HEK293 (cell line): ENCODE data around the gene ZNF764.

Source experiments
- FEZF1 ChIP-seq: fragments of 450-650 bp; formaldehyde crosslinking; IDR thresholded peaks from 2 replicates; pipeline ENCODE4 v1.5.1; 2016; ENCODE audit warnings: missing biosample characterization, missing genetic modification characterization
- GFI1B ChIP-seq: fragments of 450-650 bp; formaldehyde crosslinking; IDR thresholded peaks from 2 replicates; pipeline ENCODE4 v1.5.1; 2016; ENCODE audit warnings: missing biosample characterization, missing genetic modification characterization
- GLI2 ChIP-seq: fragments of 450-650 bp; formaldehyde crosslinking; IDR thresholded peaks from 2 replicates; pipeline ENCODE4; 2017; ENCODE audit warnings: missing biosample characterization, missing genetic modification characterization, low read depth, borderline replicate concordance
- HOXD13 ChIP-seq: sonication (generic); formaldehyde crosslinking; IDR thresholded peaks from 2 replicates; pipeline ENCODE4 v1.8.0; 2022; ENCODE audit warnings: missing genetic modification reagents, borderline replicate concordance
- KLF1 ChIP-seq: fragments of 450-650 bp; formaldehyde crosslinking; IDR thresholded peaks from 2 replicates; pipeline ENCODE4 v1.5.1; 2016; ENCODE audit warnings: missing biosample characterization, missing genetic modification characterization
- KLF8 ChIP-seq: fragments of 450-650 bp; formaldehyde crosslinking; IDR thresholded peaks from 2 replicates; pipeline ENCODE4 v1.5.1; 2016; ENCODE audit warnings: missing biosample characterization, missing genetic modification characterization
- SCRT1 ChIP-seq: fragments of 450-650 bp; formaldehyde crosslinking; IDR thresholded peaks from 2 replicates; pipeline ENCODE4 v1.5.1; 2016; ENCODE audit warnings: missing biosample characterization, missing genetic modification characterization, borderline replicate concordance
- SP3 ChIP-seq: fragments of 450-650 bp; formaldehyde crosslinking; IDR thresholded peaks from 2 replicates; pipeline ENCODE4 v1.5.1; 2016; ENCODE audit warnings: missing biosample characterization, missing genetic modification characterization
- WT1 ChIP-seq: fragments of 450-650 bp; formaldehyde crosslinking; IDR thresholded peaks from 2 replicates; pipeline ENCODE4 v1.5.1; 2016; ENCODE audit warnings: missing biosample characterization, missing genetic modification characterization
- ZBTB1 ChIP-seq: fragments of 450-650 bp; formaldehyde crosslinking; IDR thresholded peaks from 2 replicates; pipeline ENCODE4 v1.5.1; 2016; ENCODE audit warnings: missing biosample characterization, missing genetic modification characterization
- ZBTB20 ChIP-seq: fragments of 450-650 bp; formaldehyde crosslinking; IDR thresholded peaks from 2 replicates; pipeline ENCODE4 v1.5.1; 2016; ENCODE audit warnings: missing biosample characterization, missing genetic modification characterization
- ZBTB21 ChIP-seq: fragments of 450-650 bp; formaldehyde crosslinking; IDR thresholded peaks from 2 replicates; pipeline ENCODE4 v1.5.1; 2017; ENCODE audit warnings: missing biosample characterization, missing genetic modification characterization
- ZNF112 ChIP-seq: fragments of 450-650 bp; formaldehyde crosslinking; IDR thresholded peaks from 2 replicates; pipeline ENCODE4 v1.5.0; 2017; ENCODE audit warnings: missing biosample characterization, missing genetic modification characterization
- ZNF146 ChIP-seq: fragments of 450-650 bp; formaldehyde crosslinking; IDR thresholded peaks from 2 replicates; pipeline ENCODE4 v1.5.1; 2016; ENCODE audit warnings: missing biosample characterization, missing genetic modification characterization
- ZNF155 ChIP-seq: fragments of 450-650 bp; formaldehyde crosslinking; IDR thresholded peaks from 2 replicates; pipeline ENCODE4 v1.5.1; 2016; ENCODE audit warnings: missing biosample characterization, missing genetic modification characterization
- ZNF274 ChIP-seq, 2 experiments: fragments of 200-500 bp in 1 of 2; fragments of 450-650 bp in 1 of 2; sonication (Bioruptor generic) in 1 of 2; formaldehyde crosslinking in 1 of 2; IDR thresholded peaks; 2 replicates each; pipeline versions ENCODE4 v1.5.1 to v1.6.1; 2014 to 2016; ENCODE audit warnings: borderline replicate concordance in 1 of 2, inconsistent platforms in 1 of 2, low read length in 1 of 2, missing biosample characterization in 1 of 2, missing genetic modification characterization in 1 of 2
- ZNF292 ChIP-seq: fragments of 450-650 bp; formaldehyde crosslinking; IDR thresholded peaks from 2 replicates; pipeline ENCODE4 v1.5.1; 2016; ENCODE audit warnings: low read depth, missing biosample characterization, missing genetic modification characterization, borderline replicate concordance
- ZNF302 ChIP-seq: fragments of 450-650 bp; formaldehyde crosslinking; IDR thresholded peaks from 2 replicates; pipeline ENCODE4 v1.5.1; 2016; ENCODE audit warnings: missing biosample characterization, missing genetic modification characterization, low read depth
- ZNF473 ChIP-seq: fragments of 450-650 bp; formaldehyde crosslinking; IDR thresholded peaks from 2 replicates; pipeline ENCODE4 v1.5.1; 2017; ENCODE audit warnings: missing biosample characterization, missing genetic modification characterization
- ZNF510 ChIP-seq: fragments of 450-650 bp; formaldehyde crosslinking; IDR thresholded peaks from 2 replicates; pipeline ENCODE4 v1.5.1; 2018; ENCODE audit warnings: mild to moderate bottlenecking, missing genetic modification characterization, missing biosample characterization; ENCODE audit not compliant: insufficient replicate concordance
- ZNF514 ChIP-seq: fragments of 450-650 bp; formaldehyde crosslinking; IDR thresholded peaks from 2 replicates; pipeline ENCODE4 v1.5.1; 2016; ENCODE audit warnings: missing biosample characterization, missing genetic modification characterization
- ZNF571 ChIP-seq: fragments of 450-650 bp; formaldehyde crosslinking; IDR thresholded peaks from 2 replicates; pipeline ENCODE4 v1.5.0; 2017; ENCODE audit warnings: missing biosample characterization, missing genetic modification characterization
- ZNF596 ChIP-seq: fragments of 450-650 bp; IDR thresholded peaks from 2 replicates; pipeline ENCODE4 v1.5.0; 2018; ENCODE audit warnings: missing biosample characterization, mild to moderate bottlenecking, missing genetic modification characterization, moderate library complexity
- ZNF670 ChIP-seq: fragments of 450-650 bp; formaldehyde crosslinking; IDR thresholded peaks from 2 replicates; pipeline ENCODE4 v1.5.1; 2016; ENCODE audit warnings: missing biosample characterization, missing genetic modification characterization, low read depth
- ZNF747 ChIP-seq: fragments of 450-650 bp; formaldehyde crosslinking; IDR thresholded peaks from 2 replicates; pipeline ENCODE4 v1.5.1; 2016; ENCODE audit warnings: missing biosample characterization, missing genetic modification characterization
- ZNF768 ChIP-seq: fragments of 450-650 bp; formaldehyde crosslinking; IDR thresholded peaks from 2 replicates; pipeline ENCODE4 v1.5.1; 2018; ENCODE audit warnings: missing biosample characterization, mild to moderate bottlenecking, missing genetic modification characterization
- ZNF776 ChIP-seq: fragments of 450-650 bp; formaldehyde crosslinking; IDR thresholded peaks from 2 replicates; pipeline ENCODE4 v1.5.0; 2017; ENCODE audit warnings: missing biosample characterization, missing genetic modification characterization, borderline replicate concordance
- ZNF830 ChIP-seq: fragments of 450-650 bp; IDR thresholded peaks from 2 replicates; pipeline ENCODE4 v1.5.0; 2018; ENCODE audit warnings: missing biosample characterization, missing genetic modification characterization, low read depth, mild to moderate bottlenecking, moderate library complexity
- TF ChIP-seq, protein P1 (sequence below): IDR thresholded peaks from 2 replicates; pipeline ENCODE4 v1.6.1; 2011; ENCODE audit warnings: mild to moderate bottlenecking, low read depth, low read length, borderline replicate concordance
- TF ChIP-seq, protein P2 (sequence below): fragments of 450-650 bp; formaldehyde crosslinking; IDR thresholded peaks from 2 replicates; pipeline ENCODE4 v1.5.1; 2016; ENCODE audit warnings: missing biosample characterization, missing genetic modification characterization
- TF ChIP-seq, protein P3 (sequence below): sonication (generic); formaldehyde crosslinking; IDR thresholded peaks from 2 replicates; pipeline ENCODE4 v1.8.1; 2022; ENCODE audit warnings: mild to moderate bottlenecking, moderate library complexity, missing genetic modification reagents
- TF ChIP-seq, protein P4 (sequence below): fragments of 450-650 bp; formaldehyde crosslinking; IDR thresholded peaks from 2 replicates; pipeline ENCODE4; 2016; ENCODE audit warnings: missing biosample characterization, missing genetic modification characterization

The ZNF764 gene

DNA sequence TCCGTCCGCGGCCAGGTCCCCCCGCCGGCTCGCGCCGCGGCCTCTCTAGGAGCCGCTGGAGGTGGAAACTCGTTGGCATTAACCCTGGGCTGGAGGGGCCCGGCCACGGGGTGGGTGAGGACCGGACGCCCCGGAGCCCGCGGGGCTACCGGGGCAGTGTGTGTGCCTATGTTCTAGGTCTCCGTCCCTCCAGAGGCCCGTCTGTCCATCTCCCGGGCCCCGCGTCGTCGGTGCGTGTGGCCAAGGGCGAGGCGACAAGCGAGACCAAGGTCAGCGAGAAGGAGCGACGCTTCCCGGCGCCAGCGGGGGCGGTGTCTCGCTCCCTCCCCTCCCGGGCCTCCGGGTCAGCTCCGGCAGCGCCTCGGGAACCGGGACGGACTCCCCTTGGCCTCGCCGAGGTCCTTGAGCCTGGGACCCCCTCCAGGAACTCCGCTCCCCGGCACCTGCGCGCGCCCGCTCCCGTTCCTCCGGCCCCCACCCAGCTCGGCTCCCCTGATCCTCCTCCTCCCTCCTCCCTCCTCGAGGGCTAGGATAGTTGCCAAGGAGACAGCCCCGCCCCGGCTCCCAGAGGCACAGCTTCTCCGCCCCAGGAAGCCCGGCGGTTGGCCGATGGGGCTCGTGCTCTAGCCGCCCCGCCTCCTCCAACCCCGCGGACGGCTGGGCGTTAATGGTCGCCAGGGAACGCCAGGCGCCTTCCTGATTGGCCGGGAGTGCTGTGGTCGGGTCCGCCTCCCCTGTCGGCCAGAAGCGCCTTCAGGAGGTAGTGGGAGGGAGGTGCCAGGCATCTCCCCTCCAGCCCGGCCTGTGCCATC lies 31.1 kb downstream of the ZNF764 start (continued):
- TF ChIP-seq ZNF274 (IDR thresholded peaks at IDR 0.05; ENCODE audit: low read length) (no peak), ZNF274 (tag by site-specific recombination; IDR thresholded peaks at IDR 0.05; ENCODE audit: borderline replicate concordance) (no peak), ZNF514 (no peak), WT1 (tag by site-specific recombination) (no peak; the same call in 1 of the 2 replicates), ZBTB1 (peak; percentile 100), ZNF292 (no peak), KLF1 (tag by site-specific recombination) (peak; percentile 71), HOXD13 (CRISPR knock-in tag) (no peak), ZNF146 (tag by site-specific recombination) (peak; percentile 40; the same call in 1 of the 2 replicates), SP3 (peak; percentile 94), ZNF510 (tag by site-specific recombination) (no peak), ZNF473 (tag by site-specific recombination) (no peak), ZNF747 (tag by site-specific recombination) (no peak), FEZF1 (no peak), ZNF596 (no peak), ZNF571 (tag by site-specific recombination) (no peak), ZNF830 (tag by site-specific recombination) (no peak), SCRT1 (tag by site-specific recombination) (no peak), GFI1B (tag by site-specific recombination) (no peak; the same call in 1 of the 2 replicates), ZNF776 (no peak), ZNF768 (peak; percentile 8; the same call in 1 of the 2 replicates), ZBTB21 (tag by site-specific recombination) (peak; percentile 69), KLF8 (peak; percentile 94), ZNF155 (tag by site-specific recombination) (no peak), GLI2 (tag by site-specific recombination) (no peak), ZNF112 (tag by site-specific recombination) (no peak), ZNF302 (tag by site-specific recombination) (no peak), ZBTB20 (tag by site-specific recombination) (peak; percentile 95), ZNF670 (no peak)
- TF ChIP-seq, protein P1, sequence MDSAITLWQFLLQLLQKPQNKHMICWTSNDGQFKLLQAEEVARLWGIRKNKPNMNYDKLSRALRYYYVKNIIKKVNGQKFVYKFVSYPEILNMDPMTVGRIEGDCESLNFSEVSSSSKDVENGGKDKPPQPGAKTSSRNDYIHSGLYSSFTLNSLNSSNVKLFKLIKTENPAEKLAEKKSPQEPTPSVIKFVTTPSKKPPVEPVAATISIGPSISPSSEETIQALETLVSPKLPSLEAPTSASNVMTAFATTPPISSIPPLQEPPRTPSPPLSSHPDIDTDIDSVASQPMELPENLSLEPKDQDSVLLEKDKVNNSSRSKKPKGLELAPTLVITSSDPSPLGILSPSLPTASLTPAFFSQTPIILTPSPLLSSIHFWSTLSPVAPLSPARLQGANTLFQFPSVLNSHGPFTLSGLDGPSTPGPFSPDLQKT, result no peak
- TF ChIP-seq, protein P2, sequence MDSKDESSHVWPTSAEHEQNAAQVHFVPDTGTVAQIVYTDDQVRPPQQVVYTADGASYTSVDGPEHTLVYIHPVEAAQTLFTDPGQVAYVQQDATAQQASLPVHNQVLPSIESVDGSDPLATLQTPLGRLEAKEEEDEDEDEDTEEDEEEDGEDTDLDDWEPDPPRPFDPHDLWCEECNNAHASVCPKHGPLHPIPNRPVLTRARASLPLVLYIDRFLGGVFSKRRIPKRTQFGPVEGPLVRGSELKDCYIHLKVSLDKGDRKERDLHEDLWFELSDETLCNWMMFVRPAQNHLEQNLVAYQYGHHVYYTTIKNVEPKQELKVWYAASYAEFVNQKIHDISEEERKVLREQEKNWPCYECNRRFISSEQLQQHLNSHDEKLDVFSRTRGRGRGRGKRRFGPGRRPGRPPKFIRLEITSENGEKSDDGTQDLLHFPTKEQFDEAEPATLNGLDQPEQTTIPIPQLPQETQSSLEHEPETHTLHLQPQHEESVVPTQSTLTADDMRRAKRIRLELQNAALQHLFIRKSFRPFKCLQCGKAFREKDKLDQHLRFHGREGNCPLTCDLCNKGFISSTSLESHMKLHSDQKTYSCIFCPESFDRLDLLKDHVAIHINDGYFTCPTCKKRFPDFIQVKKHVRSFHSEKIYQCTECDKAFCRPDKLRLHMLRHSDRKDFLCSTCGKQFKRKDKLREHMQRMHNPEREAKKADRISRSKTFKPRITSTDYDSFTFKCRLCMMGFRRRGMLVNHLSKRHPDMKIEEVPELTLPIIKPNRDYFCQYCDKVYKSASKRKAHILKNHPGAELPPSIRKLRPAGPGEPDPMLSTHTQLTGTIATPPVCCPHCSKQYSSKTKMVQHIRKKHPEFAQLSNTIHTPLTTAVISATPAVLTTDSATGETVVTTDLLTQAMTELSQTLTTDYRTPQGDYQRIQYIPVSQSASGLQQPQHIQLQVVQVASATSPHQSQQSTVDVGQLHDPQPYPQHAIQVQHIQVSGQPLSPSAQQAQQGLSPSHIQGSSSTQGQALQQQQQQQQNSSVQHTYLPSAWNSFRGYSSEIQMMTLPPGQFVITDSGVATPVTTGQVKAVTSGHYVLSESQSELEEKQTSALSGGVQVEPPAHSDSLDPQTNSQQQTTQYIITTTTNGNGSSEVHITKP (tag by site-specific recombination), result peak; percentile 88; the same call in 1 of the 2 replicates
- TF ChIP-seq, protein P3, sequence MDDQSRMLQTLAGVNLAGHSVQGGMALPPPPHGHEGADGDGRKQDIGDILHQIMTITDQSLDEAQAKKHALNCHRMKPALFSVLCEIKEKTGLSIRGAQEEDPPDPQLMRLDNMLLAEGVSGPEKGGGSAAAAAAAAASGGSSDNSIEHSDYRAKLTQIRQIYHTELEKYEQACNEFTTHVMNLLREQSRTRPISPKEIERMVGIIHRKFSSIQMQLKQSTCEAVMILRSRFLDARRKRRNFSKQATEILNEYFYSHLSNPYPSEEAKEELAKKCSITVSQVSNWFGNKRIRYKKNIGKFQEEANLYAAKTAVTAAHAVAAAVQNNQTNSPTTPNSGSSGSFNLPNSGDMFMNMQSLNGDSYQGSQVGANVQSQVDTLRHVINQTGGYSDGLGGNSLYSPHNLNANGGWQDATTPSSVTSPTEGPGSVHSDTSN (CRISPR knock-in tag), result no peak; the same call in 1 of the 2 replicates
- TF ChIP-seq, protein P4, sequence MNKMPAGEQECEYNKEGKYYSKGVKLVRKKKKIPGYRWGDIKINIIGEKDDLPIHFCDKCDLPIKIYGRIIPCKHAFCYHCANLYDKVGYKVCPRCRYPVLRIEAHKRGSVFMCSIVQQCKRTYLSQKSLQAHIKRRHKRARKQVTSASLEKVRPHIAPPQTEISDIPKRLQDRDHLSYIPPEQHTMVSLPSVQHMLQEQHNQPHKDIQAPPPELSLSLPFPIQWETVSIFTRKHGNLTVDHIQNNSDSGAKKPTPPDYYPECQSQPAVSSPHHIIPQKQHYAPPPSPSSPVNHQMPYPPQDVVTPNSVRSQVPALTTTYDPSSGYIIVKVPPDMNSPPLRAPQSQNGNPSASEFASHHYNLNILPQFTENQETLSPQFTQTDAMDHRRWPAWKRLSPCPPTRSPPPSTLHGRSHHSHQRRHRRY (tag by site-specific recombination), result no peak
